Measurements from ENCODE around the gene ANGEL2.

ANGEL2 gene

GRCh38 chr1:212944229-212944901, 71.3 kb downstream of the ANGEL2 start:
- TF ChIP-seq YY1 (IDR thresholded peaks at IDR 0.05; ENCODE audit: insufficient read depth, insufficient read length) (no peak), SUZ12 (IDR thresholded peaks at IDR 0.05; ENCODE audit: extremely low read depth, insufficient read depth, insufficient read length) (no peak), ZNF274 (IDR thresholded peaks at IDR 0.05; ENCODE audit: low read depth, low read length) (no peak)
- H3K36me3 ChIP-seq (ENCODE audit: insufficient read depth, insufficient read length, low read length) = no peaks in the 10 kb centered on the region
- H3K4me1 ChIP-seq (ENCODE audit: insufficient read depth, insufficient read length) = no peaks in the 10 kb centered on the region
- H3K27me3 ChIP-seq (ENCODE audit: insufficient read depth, insufficient read length) = peaks cover 5% of the 10 kb centered on the region
- no peak overlapping the region for H3K9ac ChIP-seq (ENCODE audit: insufficient read length, low read depth)
- peaks cover 20% of the 10 kb centered on the region; the same call in 1 of the 2 replicates for H3K9me3 ChIP-seq (ENCODE audit: insufficient read depth, low read length)
- no peak overlapping the region for H3K4me3 ChIP-seq (ENCODE audit: insufficient read length, low read depth)
- no peak for DNase-seq (ENCODE audit: low read depth, low spot score)

- Histone ChIP-seq H3K4me3 (ENCODE audit: insufficient read length, low read depth) (no peak overlapping the region), H3K27me3 (ENCODE audit: insufficient read depth, insufficient read length) (no peaks in the 10 kb centered on the region), H3K9ac (ENCODE audit: insufficient read length, low read depth) (no peak overlapping the region), H3K4me1 (ENCODE audit: insufficient read depth, insufficient read length) (no peaks in the 10 kb centered on the region), H3K9me3 (ENCODE audit: insufficient read depth, low read length) (peaks cover 21% of the 10 kb centered on the region; the same call in 1 of the 2 replicates), H3K36me3 (ENCODE audit: insufficient read depth, insufficient read length, low read length) (no peaks in the 10 kb centered on the region)
- TF ChIP-seq SUZ12 (IDR thresholded peaks at IDR 0.05; ENCODE audit: extremely low read depth, insufficient read depth, insufficient read length) (no peak), ZNF274 (IDR thresholded peaks at IDR 0.05; ENCODE audit: low read depth, low read length) (no peak), YY1 (IDR thresholded peaks at IDR 0.05; ENCODE audit: insufficient read depth, insufficient read length) (no peak)
- DNase-seq (ENCODE audit: low read depth, low spot score) = no peak
Measured at GRCh38 chr1:212943393-212943710, 72.3 kb downstream of the ANGEL2 start.

GRCh38 chr1:212942679-212943392, 72.8 kb downstream of the ANGEL2 start:
- no peak for TF ChIP-seq YY1 (IDR thresholded peaks at IDR 0.05; ENCODE audit: insufficient read depth, insufficient read length)
- TF ChIP-seq SUZ12 (IDR thresholded peaks at IDR 0.05; ENCODE audit: extremely low read depth, insufficient read depth, insufficient read length) = no peak
- no peak for TF ChIP-seq ZNF274 (IDR thresholded peaks at IDR 0.05; ENCODE audit: low read depth, low read length)
- H3K27me3 ChIP-seq (ENCODE audit: insufficient read depth, insufficient read length) = no peaks in the 10 kb centered on the region
- H3K36me3 ChIP-seq (ENCODE audit: insufficient read depth, insufficient read length, low read length) = no peaks in the 10 kb centered on the region
- no peaks in the 10 kb centered on the region for H3K4me1 ChIP-seq (ENCODE audit: insufficient read depth, insufficient read length)
- no peak overlapping the region for H3K9ac ChIP-seq (ENCODE audit: insufficient read length, low read depth)
- H3K4me3 ChIP-seq (ENCODE audit: insufficient read length, low read depth) = no peak overlapping the region
- no peak for DNase-seq (ENCODE audit: low read depth, low spot score)
- peaks cover 18% of the 10 kb centered on the region; the same call in 1 of the 2 replicates for H3K9me3 ChIP-seq (ENCODE audit: insufficient read depth, low read length)
